NCI-H2029 (cell line): ENCODE measurements around the gene EEF1AKMT2.
"Not testable (repeated sequence)": the region's sequence is repeated elsewhere in the genome, so short reads cannot be mapped to it uniquely, and the experiment has no call there.

ENCODE experiments used
- DNase-seq: peaks from one replicate; lab custom pipeline; 2025; lab: John Stamatoyannopoulos, UW

Gene EEF1AKMT2

DNA sequence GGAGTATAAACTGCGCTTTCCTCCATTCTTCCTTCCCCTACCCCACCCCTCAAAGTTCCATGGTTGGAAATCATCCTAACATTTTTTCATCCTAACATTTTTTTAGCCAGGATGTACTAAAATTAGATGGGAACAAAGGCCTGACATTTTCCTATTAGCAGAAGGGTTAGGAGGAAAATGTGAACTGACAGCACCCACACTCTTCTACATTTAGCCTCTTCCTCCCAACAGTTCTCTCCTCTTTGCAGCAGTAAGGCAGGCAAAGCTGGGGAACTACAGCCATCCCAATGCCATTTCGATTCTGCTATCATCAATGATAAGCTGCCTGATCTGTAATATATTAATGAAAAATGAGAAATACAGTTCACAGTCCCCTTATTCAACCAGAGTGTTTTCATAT is 36.1 kb downstream of the EEF1AKMT2 start:
- DNase-seq: no peak

DNA sequence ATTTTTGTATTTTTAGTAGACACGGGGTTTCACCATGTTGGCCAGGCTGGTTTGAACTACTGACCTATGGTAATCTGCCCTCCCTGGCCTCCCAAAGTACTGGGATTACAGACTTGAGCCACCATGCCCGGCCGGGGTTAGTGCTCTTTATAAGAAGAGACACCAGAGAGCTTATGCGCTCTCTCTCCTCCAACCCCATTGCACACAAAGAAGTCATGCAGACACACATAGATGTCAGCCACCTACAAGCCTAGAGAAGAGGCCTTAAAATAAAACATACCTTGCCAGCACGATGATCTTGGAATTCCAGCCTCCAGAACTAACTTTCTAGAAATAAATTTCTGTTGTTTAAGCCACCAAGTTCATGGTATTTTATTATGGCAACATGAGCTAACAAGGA is 37.5 kb downstream of the EEF1AKMT2 start:
- DNase-seq: no peak

DNA sequence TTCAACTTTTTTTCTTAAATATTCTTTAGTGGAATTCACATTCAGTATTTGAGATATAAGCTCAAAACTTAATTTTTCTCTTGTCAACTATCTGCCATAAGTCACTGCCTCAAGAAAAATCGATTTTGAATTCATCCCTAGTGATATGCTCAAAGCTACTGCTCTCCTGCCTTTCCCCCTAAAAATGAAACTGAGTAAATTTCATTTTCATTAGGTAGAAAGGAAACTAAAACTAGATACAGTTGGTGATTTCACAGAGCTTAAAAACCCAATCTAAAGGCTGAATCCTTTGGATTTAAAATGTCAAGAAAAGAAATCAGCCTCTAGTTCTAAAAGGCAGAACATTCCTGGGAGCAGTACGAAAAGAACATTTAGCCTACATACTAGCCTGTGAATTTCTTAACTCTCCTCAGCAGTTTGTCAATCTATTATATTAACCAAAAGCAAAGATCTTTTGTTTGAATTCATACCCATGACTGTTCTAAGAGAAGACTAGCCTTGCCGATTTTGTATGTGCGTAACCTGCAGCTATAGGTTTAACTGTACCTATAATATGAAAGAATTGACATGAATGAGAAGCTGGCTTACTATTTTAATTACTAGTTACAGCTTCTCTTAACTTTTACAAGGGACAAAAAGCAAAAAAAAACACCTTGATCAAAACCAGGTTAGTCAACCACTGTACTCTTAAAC is 42.6 kb downstream of the EEF1AKMT2 start:
- DNase-seq: no peak

DNA sequence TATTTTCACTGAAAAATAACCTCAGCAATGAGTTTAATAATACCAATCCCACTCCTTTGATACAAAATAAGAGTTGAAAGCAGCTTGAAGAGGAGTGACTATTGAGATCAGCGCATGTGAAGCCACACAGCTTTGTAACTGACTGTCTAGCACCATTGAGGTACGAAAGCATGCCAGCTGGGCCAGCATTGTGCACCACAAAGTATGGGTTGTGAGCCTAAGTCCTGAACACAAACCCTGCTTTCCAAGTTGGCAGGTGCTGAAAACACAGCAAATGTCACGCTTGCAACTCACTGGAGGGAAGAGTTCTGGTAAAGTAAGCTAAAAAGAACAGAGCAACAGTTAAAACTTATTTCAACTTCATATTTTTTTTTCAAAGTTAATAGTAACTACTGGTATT is 43.5 kb downstream of the EEF1AKMT2 start:
- no peak for DNase-seq

DNA sequence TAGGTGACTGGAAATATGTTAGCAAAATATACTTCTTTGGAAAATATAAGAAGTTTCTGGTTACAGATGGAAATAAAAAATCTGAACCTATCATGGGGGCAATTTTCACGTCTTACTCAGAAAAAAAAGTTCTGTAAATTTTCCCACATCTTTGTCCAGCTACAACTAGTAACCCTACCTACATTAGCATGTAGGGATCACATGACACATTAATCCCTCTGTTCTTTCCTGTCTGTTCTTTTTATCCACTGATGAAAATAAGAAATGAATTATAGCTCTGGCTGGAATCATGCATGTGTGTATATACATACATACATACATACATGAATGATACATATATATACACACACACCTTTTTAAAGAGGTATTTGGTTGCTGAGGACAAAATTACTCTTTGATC is 43.9 kb downstream of the EEF1AKMT2 start:
- DNase-seq: no peak

DNA sequence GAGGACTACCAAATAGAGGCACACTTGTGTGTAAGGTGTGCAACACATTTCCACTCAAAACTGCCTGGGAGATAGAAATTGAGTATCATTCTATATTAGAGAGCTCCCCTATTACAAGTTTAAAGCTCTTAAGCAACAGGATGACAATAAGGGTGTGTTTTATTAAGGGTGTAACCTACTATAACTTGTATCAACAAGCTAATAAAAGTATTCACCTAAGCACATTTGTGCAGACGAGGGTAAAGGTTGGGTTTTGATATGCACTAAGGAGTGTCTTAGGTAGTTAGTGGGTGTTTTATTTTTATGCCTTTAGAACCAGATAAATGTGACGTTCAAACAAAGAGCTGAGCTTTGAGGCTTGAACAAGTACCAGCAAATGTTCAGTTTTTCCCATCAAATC is 44.7 kb downstream of the EEF1AKMT2 start:
- no peak for DNase-seq

DNA sequence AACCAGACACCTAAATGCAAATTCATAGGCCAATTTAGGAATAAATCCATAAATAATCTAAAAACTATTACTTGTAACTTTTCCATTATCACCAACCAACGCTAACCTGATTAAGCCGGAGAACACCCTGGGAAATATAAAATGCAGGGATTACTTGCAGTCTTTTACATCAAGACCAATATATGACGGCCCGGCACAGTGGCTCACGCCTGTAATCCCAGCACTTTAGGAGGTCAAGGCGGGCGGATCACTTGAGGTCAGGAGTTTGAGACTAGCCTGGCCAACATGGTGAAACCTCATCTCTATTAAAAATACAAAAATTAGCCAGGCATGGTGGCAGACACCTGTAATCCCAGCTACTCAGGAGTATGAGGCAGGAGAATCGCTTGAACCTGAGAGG is 45.2 kb downstream of the EEF1AKMT2 start:
- DNase-seq: not testable (repeated sequence)

DNA sequence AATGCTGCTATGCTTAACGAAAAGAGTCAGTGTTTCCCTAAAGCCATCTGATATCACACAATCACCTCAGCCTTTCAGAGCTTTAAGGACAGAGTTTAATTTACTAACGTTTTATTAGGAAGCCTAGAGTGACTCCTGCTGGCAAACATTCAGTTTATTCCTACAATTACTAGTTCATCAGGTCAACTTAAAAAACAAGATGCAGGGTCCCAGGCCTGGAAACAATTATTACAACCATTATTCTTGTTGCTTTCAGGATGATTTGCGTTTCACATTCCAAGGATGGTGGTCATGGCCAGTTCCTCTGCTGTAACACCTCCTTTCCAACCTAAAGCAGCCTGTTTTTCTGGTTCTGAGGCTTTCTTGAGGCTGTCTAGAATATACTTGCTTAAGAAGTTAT is 46.0 kb downstream of the EEF1AKMT2 start:
- DNase-seq: no peak

DNA sequence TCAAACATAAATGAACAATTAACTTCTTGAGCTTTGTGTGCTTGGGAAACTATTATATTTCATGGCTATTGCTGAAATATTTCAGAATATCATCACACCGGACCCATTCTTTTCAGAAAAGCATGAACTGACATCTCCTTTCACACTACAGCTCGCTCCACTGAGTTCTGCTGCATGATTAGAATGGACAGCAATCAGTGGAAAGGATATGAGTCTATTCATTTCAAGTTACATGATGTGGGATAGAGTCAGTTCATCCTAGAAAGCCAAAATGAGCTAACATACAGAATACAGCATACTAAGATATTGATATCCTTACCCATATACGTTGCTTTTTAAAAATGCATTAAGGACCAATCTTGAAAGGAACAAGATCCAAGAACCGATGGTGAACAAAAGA is 46.4 kb downstream of the EEF1AKMT2 start:
- no peak for DNase-seq

DNA sequence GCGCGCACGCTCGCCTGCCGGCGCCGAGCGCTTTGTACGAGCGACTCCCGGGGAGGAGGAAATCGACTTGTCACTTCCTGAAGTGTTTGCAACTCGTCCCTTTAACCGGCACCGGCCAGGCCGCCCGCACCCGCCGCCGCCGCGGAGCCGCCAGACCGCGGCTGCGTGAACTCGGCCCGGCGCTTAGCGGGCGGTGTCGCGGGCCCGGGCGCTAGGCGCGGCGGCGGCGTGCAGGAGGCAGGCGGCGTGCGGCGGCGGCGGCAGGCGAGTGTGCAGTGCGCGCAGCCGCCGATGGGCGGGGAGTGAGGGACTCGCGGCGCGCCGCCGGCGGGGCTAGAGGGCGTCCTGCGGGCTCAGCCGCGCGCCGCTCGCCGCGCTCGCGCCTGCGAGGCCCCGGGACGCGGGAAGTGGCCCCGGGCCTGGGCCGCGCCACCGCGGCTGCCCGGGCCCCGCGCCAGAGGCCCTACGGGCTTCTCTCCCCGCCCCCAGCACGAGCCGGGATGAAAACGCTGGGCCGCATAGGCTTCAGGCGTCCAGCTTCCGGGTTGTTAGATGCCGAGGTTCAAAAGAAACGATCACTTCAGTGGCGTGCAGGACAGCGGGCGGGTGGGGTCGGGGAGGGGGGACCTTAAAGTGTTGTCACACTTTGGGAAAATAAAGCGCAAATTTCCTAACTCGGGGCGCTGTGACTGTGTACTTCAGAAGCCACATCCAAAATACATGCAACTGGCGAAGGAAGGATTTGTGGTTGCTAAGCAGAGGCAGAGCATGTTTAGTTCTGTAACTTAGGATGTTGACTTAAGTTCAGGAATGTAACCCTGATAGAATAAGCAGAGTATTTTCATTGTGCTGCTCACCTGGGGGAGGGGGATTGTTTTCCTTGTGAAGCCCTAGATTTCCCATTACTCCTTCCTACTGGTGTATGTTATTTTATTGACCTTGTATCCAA is 47.3 kb downstream of the EEF1AKMT2 start, which contains the start of gene FAM53B:
FAM53B (minus strand) TSS at position 277 of the 949 bp plus-strand sequence. CDS start 37,665 bp downstream, outside the sequence.
- peak; percentile 49 for DNase-seq

DNA sequence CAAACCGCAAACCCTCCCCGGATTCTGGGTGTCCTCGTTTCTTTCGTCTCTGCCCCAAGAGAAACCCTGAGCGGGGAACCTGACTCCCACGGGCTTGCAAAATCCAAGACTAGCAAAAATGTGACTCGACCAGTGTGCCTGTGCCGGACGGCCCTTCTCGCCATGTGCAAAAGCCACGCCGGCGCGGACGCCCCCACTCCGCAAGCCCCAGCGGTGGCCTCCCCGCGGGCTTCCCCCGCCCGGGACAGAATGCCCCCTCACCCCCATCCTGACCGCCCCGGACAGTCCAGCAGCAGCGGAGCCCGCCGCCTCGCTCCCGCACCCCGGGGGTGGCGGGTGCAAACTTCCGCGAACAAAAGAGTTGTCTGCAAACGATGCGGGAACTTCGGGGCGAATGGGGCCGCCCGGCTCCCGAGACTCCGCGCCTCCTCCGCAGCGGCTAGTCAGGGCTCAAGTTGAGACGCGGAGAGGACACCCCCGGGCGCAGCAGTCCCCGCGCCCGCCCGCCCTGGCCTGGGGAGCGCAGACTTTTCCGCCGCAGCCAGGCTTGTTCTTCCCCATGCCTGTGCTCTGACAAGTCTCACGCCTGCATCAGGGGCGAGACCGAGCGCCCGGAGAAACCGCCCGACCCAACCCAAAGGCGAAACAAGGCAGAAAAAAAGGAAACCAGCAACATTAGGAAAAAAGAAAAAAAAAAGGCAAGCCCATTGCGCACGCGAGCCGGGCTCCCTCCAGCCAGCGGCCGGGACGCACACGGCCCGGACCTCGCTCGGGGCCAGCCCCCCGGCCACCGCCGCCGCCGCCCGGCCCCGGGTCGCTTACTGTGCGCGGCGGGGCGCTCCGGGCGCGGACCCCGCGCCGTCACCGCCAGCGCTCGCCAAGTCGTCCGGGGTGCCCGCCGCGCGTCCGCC is 48.2 kb downstream of the EEF1AKMT2 start:
- no peak for DNase-seq

DNA sequence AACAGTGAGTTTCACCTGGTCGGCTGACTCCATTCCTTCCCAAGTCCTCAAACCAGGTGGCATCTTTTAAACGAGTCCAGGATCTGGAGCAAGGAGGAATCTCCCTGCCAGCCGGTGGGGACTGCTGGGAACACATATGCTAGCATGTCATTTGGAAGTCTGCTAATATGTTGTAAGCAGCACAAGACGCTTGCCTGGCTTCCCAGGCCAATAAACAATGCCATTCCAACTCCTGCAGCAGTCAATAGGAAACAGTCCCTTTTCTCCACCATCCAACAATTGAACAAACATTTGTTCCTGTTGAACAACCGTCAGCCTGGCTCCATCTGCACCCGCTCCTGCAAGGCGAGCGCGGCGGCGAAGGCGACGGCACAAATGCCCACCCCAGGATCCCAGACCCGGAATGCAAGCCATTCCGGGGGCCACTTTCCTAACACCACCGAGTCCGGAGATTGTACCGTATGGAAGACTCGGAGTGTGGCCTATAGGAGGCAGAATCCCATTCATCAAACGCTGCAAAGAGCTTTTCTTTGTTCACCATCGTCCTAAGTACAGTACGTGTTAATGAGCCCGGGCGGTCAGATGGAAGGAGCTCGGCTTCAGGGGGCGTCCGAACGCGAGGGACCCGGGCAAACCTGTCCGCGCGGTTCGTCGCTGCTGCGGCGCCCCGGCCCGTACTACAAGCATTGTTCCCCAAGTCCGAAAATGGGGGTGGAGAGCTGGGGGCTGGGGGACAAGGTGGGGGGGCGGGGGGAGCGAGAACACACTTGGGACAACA is 49.1 kb downstream of the EEF1AKMT2 start:
- peak; percentile 13 for DNase-seq

DNA sequence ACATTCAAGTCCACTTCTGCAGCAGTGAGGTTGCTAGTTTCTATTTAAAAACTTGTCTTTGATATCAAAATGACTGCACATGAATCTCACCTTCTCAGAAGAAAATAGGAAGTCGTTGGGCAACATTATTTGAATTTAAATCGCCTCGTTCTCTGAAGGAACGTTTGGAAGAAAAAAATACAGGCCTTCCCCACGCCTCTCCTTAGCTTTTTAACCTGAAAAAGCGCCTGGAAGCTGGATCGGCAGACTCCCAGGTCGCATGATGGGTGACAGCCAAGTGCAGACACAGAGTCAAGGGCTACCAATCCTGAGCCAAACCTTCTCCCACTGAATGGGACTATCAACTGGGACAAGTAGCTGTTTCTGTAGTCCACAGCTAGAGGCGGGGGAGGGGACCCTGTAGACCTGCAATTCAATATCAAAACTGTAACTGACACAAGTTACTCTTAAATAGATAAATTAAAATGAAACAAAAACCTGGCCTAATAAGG is 49.7 kb downstream of the EEF1AKMT2 start:
- DNase-seq: peak; percentile 31

DNA sequence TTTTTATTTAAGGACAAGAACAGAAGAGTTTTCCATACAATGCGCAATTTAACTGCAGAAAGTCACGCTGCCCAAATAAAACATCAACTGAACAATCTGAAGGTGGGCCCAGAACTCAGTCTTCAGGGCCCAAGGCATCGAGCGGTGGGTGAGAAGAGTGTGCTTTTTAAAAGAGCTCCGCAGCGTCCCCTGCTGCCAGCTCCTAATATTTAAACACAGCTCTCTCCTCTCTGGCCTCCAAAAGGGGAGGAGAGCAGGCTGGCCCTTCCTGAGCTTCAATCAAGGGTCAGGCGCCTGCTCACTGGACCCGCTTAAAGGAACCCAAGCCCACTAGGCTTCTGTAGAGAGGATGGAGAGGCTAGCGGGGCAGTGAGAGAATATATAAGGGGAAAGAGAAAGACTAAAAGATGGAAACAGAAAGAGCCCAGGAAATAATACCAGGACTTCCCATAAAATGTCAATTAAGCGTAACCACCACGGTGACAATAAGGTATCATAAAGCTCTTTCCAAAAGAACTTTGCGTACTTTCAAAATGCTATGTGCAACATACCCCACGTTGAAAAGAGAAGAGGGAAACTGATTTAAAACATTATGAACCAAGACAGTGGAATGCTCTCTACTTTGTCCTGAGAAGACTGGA is 50.3 kb downstream of the EEF1AKMT2 start:
- peak; percentile 49 for DNase-seq

DNA sequence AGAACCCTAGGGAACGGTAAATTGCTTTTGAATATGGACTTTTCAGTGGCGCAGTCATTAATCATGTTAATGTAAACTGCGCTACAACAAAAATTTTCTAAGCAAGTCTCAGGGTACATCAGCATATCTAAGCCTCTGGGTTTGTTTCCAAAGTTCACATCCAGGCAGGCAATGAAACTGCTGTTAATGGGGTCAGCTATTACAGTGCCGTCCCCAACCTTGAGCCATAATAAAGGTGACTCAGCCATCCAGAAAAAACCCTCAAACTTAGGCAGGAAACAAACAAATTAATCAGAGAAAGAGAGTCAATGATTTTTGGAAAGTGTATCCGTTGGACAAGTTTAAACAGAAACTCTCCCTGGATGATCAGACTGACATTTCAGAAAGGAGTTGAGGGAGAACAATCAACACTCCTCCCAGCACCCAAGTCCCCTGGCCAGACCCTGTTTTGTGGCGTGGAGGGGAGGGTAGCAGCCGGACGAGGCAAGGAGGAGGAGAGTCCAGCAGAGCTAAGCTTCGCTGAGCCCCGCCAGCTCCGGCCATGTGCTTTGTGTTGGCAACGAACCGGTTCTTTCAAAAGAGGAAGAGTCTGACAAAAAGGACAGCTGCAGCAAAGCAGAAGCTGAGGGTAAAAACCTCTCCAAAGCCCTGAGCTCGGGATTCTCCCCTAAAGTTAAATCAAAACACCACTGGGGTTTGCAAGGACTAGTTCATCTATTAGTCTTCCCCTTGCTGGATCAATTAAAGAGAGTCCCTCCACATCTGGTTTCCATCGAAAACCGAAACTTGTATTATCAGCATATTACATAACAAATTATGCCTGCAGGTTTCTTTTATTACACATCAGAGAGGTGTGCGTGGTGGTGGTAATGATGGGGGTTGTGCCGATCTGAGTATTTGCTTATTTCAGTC is 51.1 kb downstream of the EEF1AKMT2 start:
- DNase-seq: no peak

DNA sequence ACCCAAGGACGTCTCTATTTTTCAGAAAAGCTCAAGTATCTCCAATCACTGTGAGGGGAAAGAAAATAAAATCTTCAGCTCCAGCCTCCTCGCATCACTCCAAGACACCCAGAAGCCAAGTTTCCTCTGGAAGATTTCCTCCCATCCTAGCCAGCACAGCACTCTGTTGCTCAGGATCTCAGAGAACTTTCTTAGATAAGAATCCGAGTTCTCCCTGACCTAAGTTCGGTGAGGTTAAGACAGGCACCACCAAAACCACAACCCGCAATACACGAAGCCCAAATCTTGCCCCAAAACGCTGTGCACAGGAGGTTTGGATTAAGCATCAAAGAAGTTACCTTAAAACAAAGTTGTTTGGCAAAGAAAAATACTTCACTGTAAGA is 51.7 kb downstream of the EEF1AKMT2 start:
- DNase-seq: no peak

DNA sequence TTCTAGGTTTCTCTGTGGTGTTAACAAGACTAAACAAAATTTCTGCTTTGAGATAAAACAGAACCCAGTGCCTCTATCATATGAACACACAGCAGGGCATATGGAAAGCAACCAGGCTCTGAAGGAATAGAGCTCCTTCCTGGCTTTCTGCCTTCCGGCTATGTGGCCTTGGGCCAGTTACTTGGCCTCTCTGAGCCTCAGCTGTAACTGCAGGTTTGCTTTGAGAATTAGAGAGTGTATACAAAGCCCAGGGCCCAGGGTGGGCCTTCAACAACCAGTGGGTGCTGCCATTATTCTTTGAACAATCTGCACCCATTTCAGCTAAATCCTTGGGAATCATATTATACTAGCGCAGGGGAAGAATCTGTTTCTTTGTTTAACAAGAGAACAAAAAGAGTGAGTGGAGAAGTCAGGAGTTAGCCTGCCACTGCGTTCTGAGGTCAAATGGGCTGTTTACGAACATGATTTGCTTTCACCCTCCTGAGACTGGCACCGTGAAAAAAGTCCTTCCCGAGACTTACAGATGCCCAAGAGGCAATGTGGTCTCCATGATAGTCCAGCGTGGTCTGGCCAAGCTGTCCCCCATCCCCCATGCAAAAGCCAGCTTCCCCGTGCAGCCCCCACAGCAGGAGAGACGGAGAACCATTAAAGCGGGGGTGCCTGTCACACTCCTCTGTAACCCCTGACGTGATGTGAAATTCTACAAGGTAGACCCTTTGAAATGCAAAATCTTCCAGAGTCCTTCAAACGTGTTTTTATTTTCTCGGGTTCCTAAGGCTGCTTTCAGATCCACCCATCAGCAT is 52.4 kb downstream of the EEF1AKMT2 start:
- no peak for DNase-seq

DNA sequence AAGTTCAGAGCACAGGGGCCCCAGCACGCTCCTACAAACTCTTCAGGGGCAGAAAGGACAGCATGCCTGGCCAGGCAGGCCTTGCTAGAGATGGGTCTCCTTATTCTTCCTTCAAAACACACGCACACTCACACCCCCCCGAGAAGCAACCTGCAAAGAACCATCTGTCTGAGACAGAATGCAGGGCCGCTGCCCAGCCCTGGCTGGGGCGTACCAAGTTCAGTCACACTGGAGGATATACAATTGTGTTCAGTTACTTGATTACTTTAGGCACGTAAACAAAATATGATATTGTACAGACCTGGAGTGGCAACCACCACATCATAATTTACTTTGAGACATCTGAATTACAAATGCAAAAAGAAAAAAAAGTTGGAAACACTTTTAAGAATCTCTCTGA is 53.2 kb downstream of the EEF1AKMT2 start:
- no peak for DNase-seq

DNA sequence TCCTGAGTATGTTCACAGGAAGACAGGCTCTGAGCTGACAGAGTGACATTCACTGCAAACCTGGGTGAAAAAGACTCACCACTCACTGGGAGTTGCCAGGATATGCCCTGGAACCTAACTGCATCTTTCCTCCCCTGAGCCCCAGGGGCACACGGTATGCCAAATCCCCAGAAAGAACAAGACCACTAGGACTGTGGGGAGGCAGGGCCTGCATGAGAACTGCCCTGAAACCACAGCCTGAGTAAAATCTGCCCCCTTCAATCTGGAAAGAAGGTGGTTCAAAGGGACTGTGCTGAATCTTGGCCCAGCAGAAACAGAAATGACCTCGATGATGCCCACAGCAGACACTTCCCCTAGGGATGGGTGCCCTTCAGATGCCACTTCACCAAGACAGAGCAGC is 54.0 kb downstream of the EEF1AKMT2 start:
- no peak for DNase-seq
